ENCODE data around the gene NLGN3. TPM values are rescaled to one million over a fixed set of nuclear protein-coding genes. Genes with fewer than 3 reads are reported as not detected.

Gene NLGN3
- total and polyA plus RNA-seq, 8 donors = 0.12 to 10.7 (median 0.71) TPM; not detected in 2

DNA sequence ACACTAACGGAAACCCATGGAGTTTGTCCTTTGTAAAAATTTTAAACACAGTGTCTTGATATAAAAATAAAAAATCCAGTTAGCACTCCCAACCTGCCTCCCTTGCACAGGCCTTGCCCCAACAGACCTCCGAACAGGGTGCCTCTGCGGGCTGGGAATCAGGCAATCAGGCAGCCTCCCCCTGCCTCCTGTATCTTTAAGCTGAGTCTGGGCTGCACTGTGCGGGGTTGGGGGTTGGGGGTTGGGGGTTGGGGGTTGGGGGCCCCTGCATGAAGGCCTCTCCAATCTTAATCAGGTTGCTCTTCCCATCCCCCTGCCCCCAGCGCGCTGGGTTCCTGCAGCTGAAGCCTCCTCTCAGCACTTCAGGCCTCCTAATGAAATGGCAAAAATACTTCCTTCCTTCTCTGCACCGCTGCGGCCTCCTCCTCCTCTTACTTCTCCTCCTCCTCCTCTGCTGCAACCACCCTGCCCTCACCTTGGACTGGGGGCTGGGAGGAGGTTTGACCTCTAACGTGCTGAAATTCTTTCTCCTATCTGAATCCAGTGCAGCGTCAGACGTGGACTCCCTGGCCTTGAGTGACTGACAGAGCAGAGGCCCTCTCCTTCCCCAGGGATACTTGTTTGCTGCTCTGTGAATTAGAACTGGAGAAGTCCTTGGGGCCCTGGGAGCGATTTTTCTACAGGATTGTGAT lies 26.6 kb downstream of the NLGN3 start:
- DNase-seq = no peak
- Histone ChIP-seq H3K27me3 (no peaks in the 10 kb centered on the region), H3K4me1 (no peaks in the 10 kb centered on the region), H3K36me3 (no peaks in the 10 kb centered on the region), H3K9me3 (no peaks in the 10 kb centered on the region), H3K27ac (no peak overlapping the region), H3K4me3 (no peak overlapping the region)
- WGBS, 5 donors = 45 to 61% (median 52%) methylated on average over 9 to 12 of the region's 12 CpGs
- TF ChIP-seq EP300 (IDR thresholded peaks at IDR 0.05) (no peak), POLR2AphosphoS5 (IDR thresholded peaks at IDR 0.05) (no peak), POLR2A (IDR thresholded peaks at IDR 0.05) (no peak)
- TF ChIP-seq, protein P1, sequence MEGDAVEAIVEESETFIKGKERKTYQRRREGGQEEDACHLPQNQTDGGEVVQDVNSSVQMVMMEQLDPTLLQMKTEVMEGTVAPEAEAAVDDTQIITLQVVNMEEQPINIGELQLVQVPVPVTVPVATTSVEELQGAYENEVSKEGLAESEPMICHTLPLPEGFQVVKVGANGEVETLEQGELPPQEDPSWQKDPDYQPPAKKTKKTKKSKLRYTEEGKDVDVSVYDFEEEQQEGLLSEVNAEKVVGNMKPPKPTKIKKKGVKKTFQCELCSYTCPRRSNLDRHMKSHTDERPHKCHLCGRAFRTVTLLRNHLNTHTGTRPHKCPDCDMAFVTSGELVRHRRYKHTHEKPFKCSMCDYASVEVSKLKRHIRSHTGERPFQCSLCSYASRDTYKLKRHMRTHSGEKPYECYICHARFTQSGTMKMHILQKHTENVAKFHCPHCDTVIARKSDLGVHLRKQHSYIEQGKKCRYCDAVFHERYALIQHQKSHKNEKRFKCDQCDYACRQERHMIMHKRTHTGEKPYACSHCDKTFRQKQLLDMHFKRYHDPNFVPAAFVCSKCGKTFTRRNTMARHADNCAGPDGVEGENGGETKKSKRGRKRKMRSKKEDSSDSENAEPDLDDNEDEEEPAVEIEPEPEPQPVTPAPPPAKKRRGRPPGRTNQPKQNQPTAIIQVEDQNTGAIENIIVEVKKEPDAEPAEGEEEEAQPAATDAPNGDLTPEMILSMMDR (IDR thresholded peaks at IDR 0.05) = no peak
- intact Hi-C loops (cut with DNase I; ENCODE audit: low total_unique reads) = no loop called here

DNA sequence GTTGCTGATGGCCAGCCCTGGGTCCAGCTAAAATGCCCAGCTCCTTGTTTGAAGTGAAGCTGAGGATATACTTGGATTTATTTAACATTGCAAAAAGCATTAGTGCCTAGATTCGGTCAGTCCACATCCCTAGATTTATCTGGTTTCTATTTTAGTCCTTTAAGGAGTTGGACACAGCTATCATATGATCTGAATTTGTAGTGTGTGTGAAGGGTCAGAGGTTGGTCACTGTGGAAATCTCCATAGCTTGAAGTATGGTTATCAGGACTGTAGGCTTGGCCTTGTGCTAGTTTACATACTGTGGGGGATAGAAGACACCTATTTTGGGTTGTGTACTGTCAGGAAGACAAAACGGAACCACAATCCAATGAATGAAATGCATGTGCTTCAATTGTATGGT lies 28.8 kb downstream of the NLGN3 start:
- no peak for DNase-seq
- Histone ChIP-seq H3K36me3 (no peaks in the 10 kb centered on the region), H3K4me3 (no peak overlapping the region), H3K4me1 (no peaks in the 10 kb centered on the region), H3K27ac (no peak overlapping the region), H3K9me3 (no peaks in the 10 kb centered on the region), H3K27me3 (no peaks in the 10 kb centered on the region)
- intact Hi-C loops (cut with DNase I; ENCODE audit: low total_unique reads) = no loop called here
- WGBS, 5 donors = 42 to 70% (median 49%) methylated on average over 2 of the region's 2 CpGs
- TF ChIP-seq POLR2A (IDR thresholded peaks at IDR 0.05) = no peak
- TF ChIP-seq, protein P1 (IDR thresholded peaks at IDR 0.05) = no peak

DNA sequence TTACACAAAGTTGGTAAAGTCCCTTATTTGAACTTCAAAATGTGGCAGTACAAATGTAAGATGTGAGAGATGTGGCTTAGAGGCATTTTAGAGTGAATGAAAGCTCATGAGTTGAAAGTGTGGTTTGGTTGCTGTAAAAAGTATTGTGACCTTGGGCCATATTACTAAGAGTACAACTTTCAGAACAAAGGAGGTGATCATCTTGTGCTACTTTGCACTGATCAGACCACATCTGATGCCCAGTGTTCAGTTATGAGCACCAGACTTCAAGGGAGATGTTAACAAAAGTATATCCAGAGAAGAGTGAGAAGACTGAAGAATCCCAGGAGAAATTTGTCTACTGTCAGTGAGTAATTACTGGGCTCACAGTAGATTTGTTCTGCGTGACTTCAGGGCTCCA lies 30.2 kb downstream of the NLGN3 start:
- Histone ChIP-seq H3K4me1 (no peaks in the 10 kb centered on the region), H3K4me3 (no peak overlapping the region), H3K27ac (no peak overlapping the region), H3K36me3 (no peaks in the 10 kb centered on the region), H3K27me3 (peaks cover 0 to 3% (median 0%) of the 10 kb centered on the region in 3 donors), H3K9me3 (no peaks in the 10 kb centered on the region)
- 63 to 92% (median 86%) methylated on average over 1 of the region's 1 CpG for WGBS, 5 donors
- no peak for DNase-seq
- TF ChIP-seq POLR2A (IDR thresholded peaks at IDR 0.05) (no peak), EP300 (IDR thresholded peaks at IDR 0.05) (no peak), POLR2AphosphoS5 (IDR thresholded peaks at IDR 0.05) (no peak)
- TF ChIP-seq, protein P1 (IDR thresholded peaks at IDR 0.05) = no peak
- intact Hi-C loops (cut with DNase I; ENCODE audit: low total_unique reads) = no loop called here

DNA sequence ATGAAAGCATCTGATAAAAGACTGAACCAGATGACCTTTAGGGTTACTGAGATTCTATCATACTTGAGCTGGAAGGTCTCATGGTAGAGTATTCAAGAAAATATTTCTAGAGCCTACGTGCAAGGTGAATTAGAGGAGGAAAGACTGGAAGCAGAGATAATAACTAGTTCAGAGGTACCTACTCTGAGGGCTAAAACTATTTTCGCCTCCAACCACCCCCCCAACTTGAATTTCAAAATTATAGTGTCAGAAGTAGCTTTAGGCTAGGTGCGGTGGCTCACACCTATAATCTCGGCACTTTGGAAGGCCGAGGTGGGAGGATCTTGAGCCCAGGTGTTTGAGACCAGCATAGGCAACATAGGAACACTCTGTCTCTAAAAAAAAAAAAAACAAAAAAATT lies 30.9 kb downstream of the NLGN3 start:
- Histone ChIP-seq H3K9me3 (no peaks in the 10 kb centered on the region), H3K4me1 (peaks cover 0 to 1% (median 0%) of the 10 kb centered on the region in 4 donors), H3K4me3 (no peak overlapping the region), H3K27ac (no peak overlapping the region), H3K27me3 (peaks cover 0 to 3% (median 0%) of the 10 kb centered on the region in 3 donors), H3K36me3 (no peaks in the 10 kb centered on the region)
- DNase-seq = no peak
- intact Hi-C loops (cut with DNase I; ENCODE audit: low total_unique reads) = no loop called here
- 82 to 94% (median 90%) methylated on average over 5 of the region's 5 CpGs for WGBS, 5 donors
- TF ChIP-seq POLR2A (IDR thresholded peaks at IDR 0.05) (no peak), EP300 (IDR thresholded peaks at IDR 0.05) (no peak), POLR2AphosphoS5 (IDR thresholded peaks at IDR 0.05) (no peak)
- TF ChIP-seq, protein P1 (IDR thresholded peaks at IDR 0.05) = no peak
